Activated CD8-positive, alpha-beta memory T cell treated with anti-CD3 and anti-CD28 coated beads for 48 hours (primary cell): Measurements from ENCODE around the gene MT1H.
"Not testable (repeated sequence)": the region's sequence is repeated elsewhere in the genome, so short reads cannot be mapped to it uniquely, and the experiment has no call there.

Experiments
- DNase-seq, 3 experiments: peaks; one replicate each; pipeline ENCODE4 v3.0.0-alpha.2; 2020; ENCODE audit warnings: low read depth in 2 of 3, low spot score in 2 of 3

MT1H gene

DNA sequence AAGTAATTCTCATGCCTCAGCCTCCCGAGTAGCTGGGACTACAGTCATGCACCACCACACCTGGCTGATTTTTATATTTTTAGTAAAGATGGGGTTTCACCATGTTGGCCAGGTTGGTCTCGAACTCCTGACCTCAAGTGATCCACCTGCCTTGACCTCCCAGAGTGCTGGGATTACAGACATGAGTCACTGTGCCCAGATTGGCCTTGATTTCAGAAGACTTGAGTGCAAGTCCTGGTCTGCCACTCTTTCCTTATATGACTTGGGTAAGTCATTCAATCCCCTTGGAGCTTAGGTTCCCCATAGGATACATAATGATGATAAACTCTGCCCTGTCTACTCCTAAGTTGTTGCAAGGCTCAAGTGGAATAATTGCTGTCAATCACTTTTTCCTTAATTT lies 47.9 kb downstream of the MT1H start:
- not testable (repeated sequence) for DNase-seq
